Vagina (tissue), 2 donors: ENCODE results near the gene CDK5R1.

Source experiments
- CTCF ChIP-seq, 3 experiments: fragments of 450-650 bp in 2 of 3; fragments of 200-600 bp in 1 of 3; sonication (generic) in 1 of 3; IDR thresholded peaks; one replicate each; pipeline ENCODE4 v1.5.1; 2017 to 2019; ENCODE audit warnings: antibody characterized with exemption in 3 of 3, mild to moderate bottlenecking in 2 of 3, moderate library complexity in 2 of 3
- POLR2AphosphoS5 ChIP-seq, 2 donors: sonication (generic); formaldehyde crosslinking; IDR thresholded peaks; one replicate each; pipeline ENCODE4 v1.9.0; 2017; ENCODE audit warnings: antibody characterized with exemption in 2 of 2, mild to moderate bottlenecking in 2 of 2, low read depth in 1 of 2; ENCODE audit not compliant: insufficient read depth in 1 of 2

GRCh38 chr17:32515677-32516383 lies 29.0 kb downstream of the CDK5R1 start:
- TF ChIP-seq CTCF (IDR thresholded peaks at IDR 0.05) (no peak), POLR2AphosphoS5 (IDR thresholded peaks at IDR 0.05; ENCODE audit: insufficient read depth in 1 of 2, low read depth in 1 of 2) (no peak)
